ENCODE results near the gene BAIAP2L1.
"Not testable (repeated sequence)": the region's sequence is repeated elsewhere in the genome, so short reads cannot be mapped to it uniquely, and the experiment has no call there.

BAIAP2L1 gene

GRCh38 chr7:98398567-98399372 lies 2.1 kb downstream of the BAIAP2L1 start:
- DNase-seq (ENCODE audit: low spot score), result no peak

- no peak for DNase-seq (ENCODE audit: low spot score)
Observed at GRCh38 chr7:98396768-98397167, 4.1 kb downstream of the BAIAP2L1 start.

- no peak for DNase-seq (ENCODE audit: low spot score)
Observed at GRCh38 chr7:98395951-98396350, 4.9 kb downstream of the BAIAP2L1 start.

GRCh38 chr7:98395481-98395880 lies 5.4 kb downstream of the BAIAP2L1 start:
- DNase-seq (ENCODE audit: low spot score), result no peak

- peak; percentile 74 for DNase-seq (ENCODE audit: low spot score)
Observed at GRCh38 chr7:98394377-98394836, 6.5 kb downstream of the BAIAP2L1 start.

- DNase-seq (ENCODE audit: low spot score), result no peak
Observed at GRCh38 chr7:98387544-98388226, 13.2 kb downstream of the BAIAP2L1 start.

- DNase-seq (ENCODE audit: low spot score), result no peak
Observed at GRCh38 chr7:98387131-98387530, 13.8 kb downstream of the BAIAP2L1 start.

GRCh38 chr7:98385532-98385931 lies 15.4 kb downstream of the BAIAP2L1 start:
- not testable (repeated sequence) for DNase-seq (ENCODE audit: low spot score)

GRCh38 chr7:98378210-98378819 lies 22.6 kb downstream of the BAIAP2L1 start:
- no peak for DNase-seq (ENCODE audit: low spot score)

- no peak for DNase-seq (ENCODE audit: low spot score)
Observed at GRCh38 chr7:98376711-98377110, 24.2 kb downstream of the BAIAP2L1 start.

GRCh38 chr7:98375664-98376063 lies 25.2 kb downstream of the BAIAP2L1 start:
- no peak for DNase-seq (ENCODE audit: low spot score)

- no peak for DNase-seq (ENCODE audit: low spot score)
Observed at GRCh38 chr7:98374285-98374680, 26.6 kb downstream of the BAIAP2L1 start.

GRCh38 chr7:98372993-98373392 lies 27.9 kb downstream of the BAIAP2L1 start:
- DNase-seq (ENCODE audit: low spot score), result peak; percentile 52

- DNase-seq (ENCODE audit: low spot score), result no peak
Observed at GRCh38 chr7:98369726-98370125, 31.2 kb downstream of the BAIAP2L1 start.

GRCh38 chr7:98368716-98369115 lies 32.2 kb downstream of the BAIAP2L1 start:
- DNase-seq (ENCODE audit: low spot score), result no peak

GRCh38 chr7:98366562-98366938 lies 34.3 kb downstream of the BAIAP2L1 start:
- DNase-seq (ENCODE audit: low spot score), result no peak

- DNase-seq (ENCODE audit: low spot score), result no peak
Observed at GRCh38 chr7:98365863-98366561, 34.9 kb downstream of the BAIAP2L1 start.

- no peak for DNase-seq (ENCODE audit: low spot score)
Observed at GRCh38 chr7:98364220-98364619, 36.7 kb downstream of the BAIAP2L1 start.

GRCh38 chr7:98362517-98362916 lies 38.4 kb downstream of the BAIAP2L1 start:
- no peak for DNase-seq (ENCODE audit: low spot score)

GRCh38 chr7:98360221-98361130 lies 40.4 kb downstream of the BAIAP2L1 start:
- no peak for DNase-seq (ENCODE audit: low spot score)

GRCh38 chr7:98359395-98359794 lies 41.5 kb downstream of the BAIAP2L1 start:
- DNase-seq (ENCODE audit: low spot score), result no peak
